HepG2 (cell line): ENCODE measurements around the gene ZMIZ2.

Experiments
- KDM1A ChIP-seq: IDR thresholded peaks from 2 replicates; pipeline ENCODE4 v1.6.1; 2016; ENCODE audit warnings: missing compliant biosample characterization
- NR2C2 ChIP-seq: sonication (generic); formaldehyde crosslinking; IDR thresholded peaks from 2 replicates; pipeline ENCODE4 v1.4.0; 2020; ENCODE audit warnings: missing genetic modification reagents, mild to moderate bottlenecking, moderate library complexity, borderline replicate concordance
- RNF2 ChIP-seq: fragments of 450-650 bp; conservative IDR thresholded peaks from 2 replicates; pipeline ENCODE4 v1.6.1; 2016; ENCODE audit warnings: low read depth
- ZNF24 ChIP-seq: fragments of 450-650 bp; IDR thresholded peaks from 2 replicates; pipeline ENCODE4 v1.6.1; 2017; ENCODE audit warnings: antibody characterized with exemption, mild to moderate bottlenecking
- ZNF441 ChIP-seq: sonication (generic); formaldehyde crosslinking; IDR thresholded peaks from 2 replicates; pipeline ENCODE4 v1.7.0; 2021; ENCODE audit warnings: missing genetic modification reagents, borderline replicate concordance
- TF ChIP-seq, protein P1 (sequence below): sonication (generic); formaldehyde crosslinking; IDR thresholded peaks from 2 replicates; pipeline ENCODE4 v1.8.0; 2022; ENCODE audit warnings: mild to moderate bottlenecking, missing genetic modification reagents; ENCODE audit not compliant: insufficient replicate concordance

GRCh38 chr7:44738876-44739665 lies 9.6 kb upstream of the ZMIZ2 start:
- no peak for TF ChIP-seq NR2C2 (CRISPR knock-in tag)
- no peak for TF ChIP-seq ZNF24
- TF ChIP-seq RNF2, result no peak
- no peak for TF ChIP-seq KDM1A (CRISPR knock-in tag)
- TF ChIP-seq, protein P1, sequence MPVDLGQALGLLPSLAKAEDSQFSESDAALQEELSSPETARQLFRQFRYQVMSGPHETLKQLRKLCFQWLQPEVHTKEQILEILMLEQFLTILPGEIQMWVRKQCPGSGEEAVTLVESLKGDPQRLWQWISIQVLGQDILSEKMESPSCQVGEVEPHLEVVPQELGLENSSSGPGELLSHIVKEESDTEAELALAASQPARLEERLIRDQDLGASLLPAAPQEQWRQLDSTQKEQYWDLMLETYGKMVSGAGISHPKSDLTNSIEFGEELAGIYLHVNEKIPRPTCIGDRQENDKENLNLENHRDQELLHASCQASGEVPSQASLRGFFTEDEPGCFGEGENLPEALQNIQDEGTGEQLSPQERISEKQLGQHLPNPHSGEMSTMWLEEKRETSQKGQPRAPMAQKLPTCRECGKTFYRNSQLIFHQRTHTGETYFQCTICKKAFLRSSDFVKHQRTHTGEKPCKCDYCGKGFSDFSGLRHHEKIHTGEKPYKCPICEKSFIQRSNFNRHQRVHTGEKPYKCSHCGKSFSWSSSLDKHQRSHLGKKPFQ, result no peak
- no peak for TF ChIP-seq ZNF441 (CRISPR knock-in tag)
